ENCODE measurements around the gene PAX8.

DNA sequence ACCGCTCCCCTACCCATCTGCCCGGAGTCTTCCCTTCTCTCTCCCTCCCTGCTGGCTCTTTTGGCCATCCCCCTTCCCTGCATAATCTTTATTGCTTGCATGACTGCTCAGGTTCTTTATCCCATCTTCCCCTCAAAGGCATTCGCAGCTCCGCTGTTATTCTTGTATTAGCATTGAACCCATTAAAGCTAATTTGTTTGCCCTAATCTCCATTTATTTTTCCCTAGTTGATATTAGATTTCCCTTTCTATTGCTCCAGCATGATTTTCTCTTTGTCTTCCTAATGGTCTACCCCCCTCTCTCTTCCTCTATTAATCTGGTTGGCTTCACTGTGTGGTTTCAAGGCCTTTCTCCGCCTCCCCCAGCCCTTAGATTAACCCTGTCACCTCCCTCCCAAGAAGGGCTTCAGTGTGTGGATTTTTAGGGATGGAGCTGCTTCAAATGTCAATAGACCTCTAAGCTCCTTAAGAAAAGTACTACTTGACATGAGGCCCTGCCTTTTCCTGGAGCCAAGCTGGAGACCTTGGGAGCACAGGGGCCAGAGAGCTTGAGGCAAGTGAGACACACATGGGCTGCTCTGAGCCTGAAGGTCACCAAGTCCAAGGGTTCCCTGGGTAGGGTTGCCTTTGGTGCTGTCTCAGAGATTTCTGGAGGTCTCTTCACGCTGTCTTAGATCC lies 20.1 kb downstream of the PAX8 start:
- TF ChIP-seq, protein P1, sequence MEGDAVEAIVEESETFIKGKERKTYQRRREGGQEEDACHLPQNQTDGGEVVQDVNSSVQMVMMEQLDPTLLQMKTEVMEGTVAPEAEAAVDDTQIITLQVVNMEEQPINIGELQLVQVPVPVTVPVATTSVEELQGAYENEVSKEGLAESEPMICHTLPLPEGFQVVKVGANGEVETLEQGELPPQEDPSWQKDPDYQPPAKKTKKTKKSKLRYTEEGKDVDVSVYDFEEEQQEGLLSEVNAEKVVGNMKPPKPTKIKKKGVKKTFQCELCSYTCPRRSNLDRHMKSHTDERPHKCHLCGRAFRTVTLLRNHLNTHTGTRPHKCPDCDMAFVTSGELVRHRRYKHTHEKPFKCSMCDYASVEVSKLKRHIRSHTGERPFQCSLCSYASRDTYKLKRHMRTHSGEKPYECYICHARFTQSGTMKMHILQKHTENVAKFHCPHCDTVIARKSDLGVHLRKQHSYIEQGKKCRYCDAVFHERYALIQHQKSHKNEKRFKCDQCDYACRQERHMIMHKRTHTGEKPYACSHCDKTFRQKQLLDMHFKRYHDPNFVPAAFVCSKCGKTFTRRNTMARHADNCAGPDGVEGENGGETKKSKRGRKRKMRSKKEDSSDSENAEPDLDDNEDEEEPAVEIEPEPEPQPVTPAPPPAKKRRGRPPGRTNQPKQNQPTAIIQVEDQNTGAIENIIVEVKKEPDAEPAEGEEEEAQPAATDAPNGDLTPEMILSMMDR (conservative IDR thresholded peaks at IDR 0.05; ENCODE audit: low read length): no peak
- TF ChIP-seq EZH2phosphoT487 (IDR thresholded peaks at IDR 0.05; ENCODE audit: borderline replicate concordance, low read depth, low read length): no peak
